B cell (primary cell): Measurements from ENCODE around the gene SP100. TPM values are rescaled to one million over a fixed set of nuclear protein-coding genes. Genes with fewer than 3 reads are reported as not detected.

Experiments used
- ATAC-seq: fragments of 200-7000 bp; cut with Tn5 transposase; one replicate; pipeline ENCODE4 v1.10.0; 2021; ENCODE audit warnings: low read depth, mild to moderate bottlenecking, moderate number of reproducible peaks, moderate library complexity
- CTCF ChIA-PET: fragments of 350-600 bp; sonication (Branson Sonifier 250); formaldehyde crosslinking; loops from one replicate; lab custom pipeline; 2021; ENCODE audit warnings: antibody characterized with exemption, inconsistent platforms; lab: Charles Lee
- POLR2A ChIA-PET: fragments of 350-600 bp; sonication (Branson Sonifier 250); formaldehyde crosslinking; loops from one replicate; lab custom pipeline; 2021; ENCODE audit warnings: antibody characterized with exemption; lab: Charles Lee
- DNase-seq: peaks from one replicate; pipeline ENCODE4 v3.0.0; 2013
- H2AFZ ChIP-seq: 2 replicates; pipeline ENCODE4 v1.6.1; 2012; ENCODE audit warnings: mild to moderate bottlenecking, low read depth, low read length; ENCODE audit not compliant: insufficient read depth, poor library complexity, severe bottlenecking
- H3K27ac ChIP-seq, 2 donors: 1 replicate in 1 of 2; 2 replicates in 1 of 2; pipeline ENCODE4 v1.5.1; 2012 to 2013; ENCODE audit warnings: low read length in 2 of 2, mild to moderate bottlenecking in 2 of 2, moderate library complexity in 1 of 2
- H3K27me3 ChIP-seq, 4 experiments: fragments of 200-600 bp in 1 of 4; sonication (generic) in 1 of 4; replicated peaks in 1 of 4; 1 replicate in 2 of 4; 2 replicates in 2 of 4; pipeline versions ENCODE4 v1.6.1 to v1.7.0; 2013 to 2016; ENCODE audit warnings: low read length in 3 of 4, mild to moderate bottlenecking in 2 of 4, mixed read lengths in 1 of 4, moderate library complexity in 1 of 4; ENCODE audit not compliant: insufficient read depth in 4 of 4, control insufficient read depth in 3 of 4; ENCODE audit errors: control extremely low read depth in 1 of 4
- H3K36me3 ChIP-seq, 2 experiments: replicated peaks in 1 of 2; 1 replicate in 1 of 2; 2 replicates in 1 of 2; pipeline versions ENCODE4 v1.6.1 to v1.7.1; 2013; ENCODE audit warnings: low read length in 1 of 2; ENCODE audit not compliant: insufficient read depth in 2 of 2, control insufficient read depth in 1 of 2; ENCODE audit errors: control extremely low read depth in 1 of 2, extremely low read depth in 1 of 2
- H3K4me1 ChIP-seq, 2 donors: fragments of 200-600 bp in 1 of 2; sonication (generic) in 1 of 2; 1 replicate in 1 of 2; 2 replicates in 1 of 2; pipeline versions ENCODE4 v1.5.1 to v1.6.1; 2013 to 2017; ENCODE audit warnings: low read length in 2 of 2; ENCODE audit not compliant: control insufficient read depth in 2 of 2, insufficient read depth in 2 of 2
- H3K4me2 ChIP-seq: replicated peaks from 2 replicates; pipeline ENCODE3; 2012; ENCODE audit warnings: mild to moderate bottlenecking, low read depth, low read length; ENCODE audit not compliant: poor library complexity, severe bottlenecking
- H3K4me3 ChIP-seq, 5 experiments: fragments of 200-600 bp in 1 of 5; sonication (generic) in 1 of 5; 1 replicate in 3 of 5; 2 replicates in 2 of 5; pipeline versions ENCODE4 v1.5.1 to v1.7.0; 2011 to 2016; ENCODE audit warnings: low read length in 4 of 5, mild to moderate bottlenecking in 4 of 5, low read depth in 2 of 5, control low read depth in 1 of 5, moderate library complexity in 1 of 5; ENCODE audit not compliant: insufficient read depth in 1 of 5; ENCODE audit errors: control extremely low read depth in 1 of 5, extremely low read depth in 1 of 5
- H3K79me2 ChIP-seq: fragments of 200-600 bp; sonication (generic); one replicate; pipeline ENCODE4 v1.6.0; 2016; ENCODE audit warnings: low read length; ENCODE audit not compliant: control insufficient read depth, insufficient read depth
- H3K9ac ChIP-seq: fragments of 200-600 bp; sonication (generic); 2 replicates; pipeline ENCODE4 v1.6.1; 2017; ENCODE audit warnings: mild to moderate bottlenecking, low read length, moderate library complexity
- H3K9me3 ChIP-seq, 3 donors: one replicate each; pipeline versions ENCODE4 v1.6.1 to v1.7.1; 2013; ENCODE audit warnings: low read length in 2 of 3; ENCODE audit not compliant: control insufficient read depth in 2 of 3, insufficient read depth in 1 of 3; ENCODE audit errors: control extremely low read depth in 1 of 3
- H4K20me1 ChIP-seq: 2 replicates; pipeline ENCODE4 v1.6.0; 2012; ENCODE audit warnings: mild to moderate bottlenecking, low read length; ENCODE audit not compliant: insufficient read depth, control insufficient read depth, poor library complexity, severe bottlenecking
- H3K27ac Mint-ChIP-seq: one replicate; pipeline ENCODE4 v1.8.0; 2021; ENCODE audit warnings: mixed read lengths
- H3K27me3 Mint-ChIP-seq: one replicate; pipeline ENCODE4 v1.8.0; 2021; ENCODE audit warnings: mixed read lengths
- H3K4me1 Mint-ChIP-seq: one replicate; pipeline ENCODE4 v1.8.0; 2021; ENCODE audit warnings: mixed read lengths
- H3K4me3 Mint-ChIP-seq: one replicate; pipeline ENCODE4 v1.8.0; 2021; ENCODE audit warnings: mixed read lengths
- H3K9me3 Mint-ChIP-seq: one replicate; pipeline ENCODE4 v1.8.0; 2022; ENCODE audit warnings: mixed read lengths; ENCODE audit not compliant: insufficient read depth
- EZH2 ChIP-seq: IDR thresholded peaks from 2 replicates; pipeline ENCODE4 v1.6.1; 2012; ENCODE audit warnings: borderline replicate concordance, low read depth, mild to moderate bottlenecking, moderate library complexity, low read length; ENCODE audit not compliant: insufficient read depth, poor library complexity, severe bottlenecking
- WGBS: methylation state at CpG from one replicate; pipeline ENCODE4 v1.1.5; 2013; ENCODE audit warnings: missing lambda C conversion rate; ENCODE audit not compliant: insufficient coverage; 5-methylcytosine and 5-hydroxymethylcytosine counted together
- intact Hi-C: fragments of 100-400 bp; cut with micrococcal nuclease; formaldehyde crosslinking; loops from one replicate; pipeline ENCODE4 v1.10.0; 2022
- polyA plus RNA-seq: library from polyadenylated mRNA; depleted of rRNA; stranded (reverse); fragments of >200 nt; gene quantifications from 2 replicates; pipeline ENCODE4 v1.2.3, GENCODE V29; 2012
- total RNA-seq, 2 donors: library from RNA; stranded (reverse); fragments of 120-200 nt in 1 of 2; gene quantifications; 1 replicate in 1 of 2; 2 replicates in 1 of 2; pipeline versions ENCODE4 v1.2.3 to v1.2.4, GENCODE V29; 2013 to 2022
- TF ChIP-seq, protein P1 (sequence below): fragments of 200-600 bp; IDR thresholded peaks from one replicate; pipeline ENCODE4 v1.8.0; 2022; ENCODE audit warnings: antibody characterized with exemption, mild to moderate bottlenecking

Gene SP100
- total and polyA plus RNA-seq, 2 donors (not counting 1 experiment from before 2014, with no cell fraction given): 209 to 554 TPM

DNA sequence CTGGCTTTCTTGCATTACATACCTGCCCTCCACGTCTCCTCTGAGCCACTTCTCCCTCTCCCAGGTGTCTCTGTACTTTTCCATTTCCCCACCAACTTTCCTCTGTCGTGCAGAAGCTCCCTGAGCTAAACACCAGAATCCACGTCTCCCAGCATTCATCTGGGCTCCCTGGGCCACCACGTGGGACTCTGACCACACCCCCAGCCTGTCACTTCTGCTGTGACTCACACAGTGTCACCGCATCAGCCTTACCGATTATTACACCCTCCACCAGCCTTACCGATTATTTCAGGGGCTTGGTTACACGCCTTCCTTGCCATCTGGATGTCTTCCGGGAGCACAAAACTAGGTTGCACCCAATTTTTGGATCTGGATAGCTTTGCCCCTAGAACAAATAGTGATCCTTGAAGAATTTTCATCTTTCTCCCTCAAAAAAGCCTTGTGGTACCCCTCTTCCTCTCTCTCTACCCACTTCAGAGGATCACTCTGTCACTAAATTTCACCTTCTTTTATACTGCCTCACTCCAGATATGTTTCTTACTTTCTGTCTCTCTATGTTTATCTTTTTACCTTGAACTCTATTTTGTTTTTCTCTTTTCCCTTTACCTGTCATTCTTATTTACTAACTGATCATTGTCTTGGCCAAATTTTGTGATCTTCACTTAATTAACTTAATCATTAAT is 159.8 kb downstream of the SP100 start:
- H3K9me3 Mint-ChIP-seq: peaks cover 15% of the 10 kb centered on the region
- Histone ChIP-seq H3K9me3 (peaks cover 0 to 31% (median 23%) of the 10 kb centered on the region in 3 donors), H3K4me2 (no peak overlapping the region), H3K79me2 (no peaks in the 10 kb centered on the region), H4K20me1 (no peaks in the 10 kb centered on the region), H3K4me1 (peaks cover 16 to 26% of the 10 kb centered on the region in 2 donors), H3K27ac (no peak overlapping the region), H3K4me3 (no peak overlapping the region), H3K9ac (no peak overlapping the region), H3K36me3 (no peaks in the 10 kb centered on the region), H2AFZ (no peak overlapping the region), H3K27me3 (no peaks in the 10 kb centered on the region)
- H3K4me1 Mint-ChIP-seq: peaks cover 13% of the 10 kb centered on the region
- intact Hi-C loops: no loop called here
- TF ChIP-seq, protein P1, sequence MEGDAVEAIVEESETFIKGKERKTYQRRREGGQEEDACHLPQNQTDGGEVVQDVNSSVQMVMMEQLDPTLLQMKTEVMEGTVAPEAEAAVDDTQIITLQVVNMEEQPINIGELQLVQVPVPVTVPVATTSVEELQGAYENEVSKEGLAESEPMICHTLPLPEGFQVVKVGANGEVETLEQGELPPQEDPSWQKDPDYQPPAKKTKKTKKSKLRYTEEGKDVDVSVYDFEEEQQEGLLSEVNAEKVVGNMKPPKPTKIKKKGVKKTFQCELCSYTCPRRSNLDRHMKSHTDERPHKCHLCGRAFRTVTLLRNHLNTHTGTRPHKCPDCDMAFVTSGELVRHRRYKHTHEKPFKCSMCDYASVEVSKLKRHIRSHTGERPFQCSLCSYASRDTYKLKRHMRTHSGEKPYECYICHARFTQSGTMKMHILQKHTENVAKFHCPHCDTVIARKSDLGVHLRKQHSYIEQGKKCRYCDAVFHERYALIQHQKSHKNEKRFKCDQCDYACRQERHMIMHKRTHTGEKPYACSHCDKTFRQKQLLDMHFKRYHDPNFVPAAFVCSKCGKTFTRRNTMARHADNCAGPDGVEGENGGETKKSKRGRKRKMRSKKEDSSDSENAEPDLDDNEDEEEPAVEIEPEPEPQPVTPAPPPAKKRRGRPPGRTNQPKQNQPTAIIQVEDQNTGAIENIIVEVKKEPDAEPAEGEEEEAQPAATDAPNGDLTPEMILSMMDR: no peak
- no peak for TF ChIP-seq EZH2
- CTCF ChIA-PET: interaction anchor here (1.3 kb wide), 1 partner anchor 35 kb away, joined by 4 read pairs; no protein-coding TSS in a partner anchor
- POLR2A ChIA-PET: no interaction called here
- DNase-seq (no peak), ATAC-seq (peak; percentile 36)
- no peak overlapping the region for H3K4me3 Mint-ChIP-seq
- H3K27ac Mint-ChIP-seq: peak overlapping the region; percentile 8
- WGBS: 91% methylated on average over 9 of the region's 9 CpGs
- no peaks in the 10 kb centered on the region for H3K27me3 Mint-ChIP-seq

DNA sequence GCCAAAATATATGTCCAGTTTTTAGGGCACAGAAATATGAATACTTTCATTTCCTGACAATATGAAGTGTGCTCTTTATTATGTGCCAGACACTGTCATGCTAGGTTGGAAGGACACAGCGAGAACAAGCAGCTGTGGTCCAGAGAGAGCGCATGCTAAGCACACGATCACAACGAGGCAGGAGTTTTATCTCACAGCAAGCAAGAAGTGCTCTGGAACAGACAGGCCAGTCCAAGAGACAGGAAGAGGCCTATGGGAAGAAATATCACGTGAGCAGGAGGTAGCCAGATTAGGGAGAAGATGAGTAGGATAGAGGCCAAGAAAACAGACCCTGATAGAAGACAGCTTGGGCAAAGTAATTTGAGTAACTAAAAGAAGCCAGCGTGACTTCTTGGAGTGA is 161.1 kb downstream of the SP100 start:
- H2AFZ ChIP-seq: no peak overlapping the region
- H3K4me1 Mint-ChIP-seq: peaks cover 11% of the 10 kb centered on the region
- H3K27ac Mint-ChIP-seq: no peak overlapping the region
- POLR2A ChIA-PET: interaction anchor here (1.0 kb wide), 1 partner anchor 106 kb away, joined by 3 read pairs; no protein-coding TSS in a partner anchor
- peaks cover 0 to 22% (median 13%) of the 10 kb centered on the region in 3 donors for H3K9me3 ChIP-seq
- TF ChIP-seq, protein P1: no peak
- TF ChIP-seq EZH2: no peak
- CTCF ChIA-PET: no interaction called here
- peaks cover 12 to 23% of the 10 kb centered on the region in 2 donors for H3K4me1 ChIP-seq
- H3K9me3 Mint-ChIP-seq: peaks cover 11% of the 10 kb centered on the region
- intact Hi-C loops: no loop called here
- H3K9ac ChIP-seq: no peak overlapping the region
- H3K27me3 ChIP-seq: no peaks in the 10 kb centered on the region
- no peaks in the 10 kb centered on the region for H3K36me3 ChIP-seq
- H3K79me2 ChIP-seq: peaks cover 2% of the 10 kb centered on the region
- no peak for ATAC-seq
- no peak for DNase-seq
- H4K20me1 ChIP-seq: no peaks in the 10 kb centered on the region
- 87% methylated on average over 6 of the region's 6 CpGs for WGBS
- H3K4me3 Mint-ChIP-seq: no peak overlapping the region
- no peak overlapping the region for H3K27ac ChIP-seq
- H3K27me3 Mint-ChIP-seq: no peaks in the 10 kb centered on the region
- no peak overlapping the region for H3K4me2 ChIP-seq
- no peak overlapping the region for H3K4me3 ChIP-seq
